ENCODE results near the gene CCDC167. TPM values are rescaled to one million over a fixed set of nuclear protein-coding genes. Genes with fewer than 3 reads are reported as not detected.

The CCDC167 gene
- total and polyA plus RNA-seq, 8 donors, result 4.3 to 12.4 (median 7.0) TPM

DNA sequence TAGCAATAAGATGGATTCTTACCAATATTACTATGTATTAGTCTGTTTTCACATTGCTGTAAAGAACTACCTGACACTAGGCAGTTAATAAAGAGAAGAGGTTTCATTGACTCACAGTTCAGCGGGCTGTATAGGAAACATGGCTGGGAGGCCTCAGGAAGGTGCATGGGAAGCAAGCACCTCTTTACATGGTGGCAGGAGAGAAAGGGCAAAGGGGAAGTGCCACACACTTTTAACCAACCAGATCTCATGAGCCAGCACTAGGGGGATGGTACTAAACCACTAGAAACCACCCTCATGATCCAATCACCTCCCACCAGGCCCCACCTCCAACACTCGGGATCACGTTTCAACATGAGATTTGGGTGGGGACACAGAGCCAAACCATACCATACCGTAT is 40.7 kb upstream of the CCDC167 start:
- Histone ChIP-seq H3K9me3 (no peaks in the 10 kb centered on the region), H3K27ac (no peak overlapping the region), H3K4me1 (no peaks in the 10 kb centered on the region), H3K36me3 (no peaks in the 10 kb centered on the region), H3K4me3 (no peak overlapping the region), H3K27me3 (peaks cover 0 to 9% (median 2%) of the 10 kb centered on the region in 4 donors)
- WGBS, 2 donors, result 59 to 66% methylated on average over 4 of the region's 4 CpGs
- ATAC-seq (no peak), FAIRE-seq (no peak), DNase-seq (no peak)
- intact Hi-C loops (cut with DNase I), result no loop called here
- TF ChIP-seq, protein P1, sequence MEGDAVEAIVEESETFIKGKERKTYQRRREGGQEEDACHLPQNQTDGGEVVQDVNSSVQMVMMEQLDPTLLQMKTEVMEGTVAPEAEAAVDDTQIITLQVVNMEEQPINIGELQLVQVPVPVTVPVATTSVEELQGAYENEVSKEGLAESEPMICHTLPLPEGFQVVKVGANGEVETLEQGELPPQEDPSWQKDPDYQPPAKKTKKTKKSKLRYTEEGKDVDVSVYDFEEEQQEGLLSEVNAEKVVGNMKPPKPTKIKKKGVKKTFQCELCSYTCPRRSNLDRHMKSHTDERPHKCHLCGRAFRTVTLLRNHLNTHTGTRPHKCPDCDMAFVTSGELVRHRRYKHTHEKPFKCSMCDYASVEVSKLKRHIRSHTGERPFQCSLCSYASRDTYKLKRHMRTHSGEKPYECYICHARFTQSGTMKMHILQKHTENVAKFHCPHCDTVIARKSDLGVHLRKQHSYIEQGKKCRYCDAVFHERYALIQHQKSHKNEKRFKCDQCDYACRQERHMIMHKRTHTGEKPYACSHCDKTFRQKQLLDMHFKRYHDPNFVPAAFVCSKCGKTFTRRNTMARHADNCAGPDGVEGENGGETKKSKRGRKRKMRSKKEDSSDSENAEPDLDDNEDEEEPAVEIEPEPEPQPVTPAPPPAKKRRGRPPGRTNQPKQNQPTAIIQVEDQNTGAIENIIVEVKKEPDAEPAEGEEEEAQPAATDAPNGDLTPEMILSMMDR (IDR thresholded peaks at IDR 0.05), result no peak

DNA sequence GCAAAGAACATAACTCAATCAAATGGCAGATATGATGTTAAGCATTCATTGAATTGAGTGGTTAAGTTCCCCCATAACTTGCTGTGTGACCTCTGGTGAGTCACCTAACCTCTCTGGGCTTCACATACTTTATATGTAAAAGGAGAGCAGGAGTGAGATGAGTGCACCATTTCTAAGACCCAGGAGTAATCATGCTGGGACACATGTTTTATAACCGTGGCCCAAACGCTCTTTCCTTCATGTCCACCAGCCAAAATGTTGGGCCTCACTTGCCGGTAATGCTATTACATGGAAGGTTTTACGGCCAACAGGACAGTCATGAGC is 40.3 kb upstream of the CCDC167 start:
- Histone ChIP-seq H3K27ac (no peak overlapping the region), H3K4me3 (no peak overlapping the region), H3K36me3 (no peaks in the 10 kb centered on the region), H3K9me3 (no peaks in the 10 kb centered on the region), H3K4me1 (no peaks in the 10 kb centered on the region), H3K27me3 (peaks cover 0 to 13% (median 3%) of the 10 kb centered on the region in 4 donors)
- ATAC-seq (no peak), FAIRE-seq (no peak), DNase-seq (no peak)
- WGBS, 2 donors, result 87 to 94% methylated on average over 4 of the region's 4 CpGs
- TF ChIP-seq, protein P1 (IDR thresholded peaks at IDR 0.05), result no peak
- intact Hi-C loops (cut with DNase I), result no loop called here

DNA sequence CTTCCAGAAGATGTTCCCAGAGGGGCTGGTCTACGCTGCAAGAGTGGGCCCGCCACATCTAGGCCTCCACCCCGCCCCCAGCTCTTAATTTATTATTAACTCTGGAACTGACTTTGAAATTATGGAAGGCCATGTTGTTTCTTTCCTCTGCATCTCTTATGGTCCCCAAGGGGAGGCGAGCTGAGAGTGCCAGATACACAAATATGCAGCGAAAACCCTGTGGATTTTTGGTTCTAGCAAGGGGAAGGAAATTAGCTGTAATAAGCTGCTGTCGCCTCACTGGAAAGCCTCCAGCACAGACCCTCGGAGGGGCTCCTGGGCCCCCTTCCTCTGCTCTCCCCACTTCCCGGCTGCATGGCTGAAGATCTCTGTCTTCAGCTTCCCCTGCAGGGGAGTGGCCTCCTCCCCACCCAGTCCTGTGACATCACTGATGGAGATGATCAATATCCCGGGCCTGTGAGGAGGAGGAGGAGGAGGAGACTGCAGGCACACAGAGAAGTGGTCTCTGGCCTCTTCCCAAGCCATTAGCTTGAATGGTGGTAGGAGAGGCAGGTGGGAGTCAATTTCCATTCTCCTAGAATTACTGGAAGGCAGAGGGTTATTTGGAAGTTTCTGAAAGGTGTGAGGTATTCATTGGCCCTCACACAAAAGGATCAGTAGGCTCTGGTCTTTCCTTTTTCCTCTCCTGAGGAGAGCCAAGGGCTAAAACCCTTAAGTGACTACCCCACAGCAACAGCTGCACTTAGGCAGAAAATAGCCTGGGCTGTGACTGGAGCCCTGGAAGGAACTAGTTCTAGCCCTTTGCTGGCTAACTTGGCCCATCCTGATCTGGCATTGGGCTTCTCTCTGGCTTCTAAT is 39.7 kb upstream of the CCDC167 start:
- no peaks in the 10 kb centered on the region for H3K36me3 ChIP-seq
- H3K9me3 ChIP-seq, result no peaks in the 10 kb centered on the region
- FAIRE-seq (no peak), DNase-seq (no peak), ATAC-seq (no peak)
- 75 to 80% methylated on average over 9 of the region's 9 CpGs for WGBS, 2 donors
- no peak overlapping the region for H3K27ac ChIP-seq
- no peaks in the 10 kb centered on the region for H3K4me1 ChIP-seq
- no peak overlapping the region for H3K4me3 ChIP-seq
- TF ChIP-seq, protein P1 (IDR thresholded peaks at IDR 0.05), result no peak
- peaks cover 0 to 14% (median 3%) of the 10 kb centered on the region in 4 donors for H3K27me3 ChIP-seq
- intact Hi-C loops (cut with DNase I), result no loop called here

DNA sequence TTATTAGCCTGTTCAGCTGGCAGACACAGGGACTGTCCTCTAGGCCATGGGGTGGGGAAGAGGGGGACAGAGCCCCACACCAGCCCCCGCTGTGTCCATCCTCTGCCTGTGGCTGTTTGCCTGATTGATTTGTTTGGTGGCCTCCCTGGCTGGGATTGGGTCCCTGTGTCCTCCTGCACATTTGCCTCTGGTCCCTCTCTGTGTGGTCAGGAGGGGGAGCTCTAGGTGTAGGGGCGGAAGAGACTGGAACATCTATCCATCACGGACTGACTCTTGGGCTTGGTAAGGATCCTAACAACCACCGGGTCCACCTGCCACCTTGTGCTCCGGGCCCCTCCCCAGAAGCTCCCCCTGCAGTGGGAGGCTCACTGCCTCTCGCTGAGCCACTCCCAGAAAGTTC is 38.4 kb upstream of the CCDC167 start:
- ATAC-seq, result no peak
- TF ChIP-seq, protein P1 (IDR thresholded peaks at IDR 0.05), result no peak
- no peak for FAIRE-seq
- intact Hi-C loops (cut with DNase I), result no loop called here
- no peaks in the 10 kb centered on the region for H3K4me1 ChIP-seq
- H3K4me3 ChIP-seq, result no peak overlapping the region
- no peak for DNase-seq
- WGBS, 2 donors, result 60 to 62% methylated on average over 6 of the region's 6 CpGs
- H3K27me3 ChIP-seq, result peaks cover 0 to 14% (median 3%) of the 10 kb centered on the region in 4 donors
- no peaks in the 10 kb centered on the region for H3K9me3 ChIP-seq
- no peak overlapping the region for H3K27ac ChIP-seq
- H3K36me3 ChIP-seq, result no peaks in the 10 kb centered on the region

DNA sequence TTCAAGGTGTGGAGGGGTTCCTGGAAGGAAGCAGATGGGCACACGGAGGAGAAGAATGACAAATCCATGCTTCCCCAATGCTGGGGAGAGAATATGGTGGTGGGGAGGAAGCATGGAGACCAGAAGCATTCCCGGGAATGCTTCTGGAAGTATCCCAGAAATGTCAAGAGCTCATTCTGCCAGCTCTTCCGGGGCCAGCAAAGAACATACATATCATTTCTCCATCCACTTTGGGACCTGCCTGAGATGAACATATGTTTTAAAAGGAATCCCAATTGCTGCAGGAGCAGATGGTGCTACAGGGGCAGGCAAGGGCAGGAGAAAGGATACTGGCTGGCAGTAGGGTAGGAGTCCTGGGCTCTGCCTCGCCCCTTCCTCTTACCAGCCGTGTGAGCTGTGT is 37.9 kb upstream of the CCDC167 start:
- Histone ChIP-seq H3K27ac (no peak overlapping the region), H3K4me3 (no peak overlapping the region), H3K27me3 (peaks cover 0 to 14% (median 3%) of the 10 kb centered on the region in 4 donors), H3K36me3 (no peaks in the 10 kb centered on the region), H3K4me1 (no peaks in the 10 kb centered on the region), H3K9me3 (no peaks in the 10 kb centered on the region)
- WGBS, 2 donors, result 63 to 76% methylated on average over 5 of the region's 5 CpGs
- ATAC-seq (no peak), FAIRE-seq (no peak), DNase-seq (no peak)
- intact Hi-C loops (cut with DNase I), result no loop called here
- TF ChIP-seq, protein P1 (IDR thresholded peaks at IDR 0.05), result no peak
